HG02884 (cell line): ENCODE results near the gene SH2B2.

Experiments
- ATAC-seq: cut with Tn5 transposase; IDR thresholded peaks from one replicate; pipeline ENCODE4 v1.9.1; 2021; ENCODE audit warnings: mild to moderate bottlenecking, moderate library complexity; ENCODE audit not compliant: unreplicated experiment

Gene SH2B2

GRCh38 chr7:102286237-102287110 lies at the start of gene SH2B2:
TSS of gene SH2B2 (plus strand) at chr7:102286868. CDS start at chr7:102300551, 13,683 bp downstream.
- no peak for ATAC-seq

GRCh38 chr7:102239206-102239820 lies 47.4 kb upstream of the SH2B2 start:
- ATAC-seq: no peak

GRCh38 chr7:102241431-102241830 lies 45.2 kb upstream of the SH2B2 start:
- ATAC-seq: no peak

- no peak for ATAC-seq
These were observed 42.1 kb upstream of the SH2B2 start for GRCh38 chr7:102244601-102245000.

GRCh38 chr7:102248081-102248455 lies 38.6 kb upstream of the SH2B2 start:
- no peak for ATAC-seq

GRCh38 chr7:102248456-102249395 lies 37.9 kb upstream of the SH2B2 start:
- no peak for ATAC-seq

GRCh38 chr7:102251531-102252365 lies 34.9 kb upstream of the SH2B2 start:
- ATAC-seq: no peak

- no peak for ATAC-seq
These were observed 34.2 kb upstream of the SH2B2 start for GRCh38 chr7:102252366-102252982.

GRCh38 chr7:102253066-102253972 lies 33.3 kb upstream of the SH2B2 start:
- no peak for ATAC-seq

GRCh38 chr7:102253973-102254370 lies 32.7 kb upstream of the SH2B2 start:
- ATAC-seq: no peak

GRCh38 chr7:102254521-102254920 lies 32.1 kb upstream of the SH2B2 start:
- no peak for ATAC-seq

- ATAC-seq: no peak
These were observed 31.2 kb upstream of the SH2B2 start for GRCh38 chr7:102255501-102255900.

GRCh38 chr7:102255916-102256315 lies 30.8 kb upstream of the SH2B2 start:
- no peak for ATAC-seq

- no peak for ATAC-seq
These were observed 28.5 kb upstream of the SH2B2 start for GRCh38 chr7:102258073-102258748.

GRCh38 chr7:102258749-102259107 lies 27.9 kb upstream of the SH2B2 start:
- no peak for ATAC-seq

- no peak for ATAC-seq
These were observed 25.8 kb upstream of the SH2B2 start for GRCh38 chr7:102260856-102261255.

- ATAC-seq: no peak
These were observed 25.2 kb upstream of the SH2B2 start for GRCh38 chr7:102261451-102261850.

- no peak for ATAC-seq
These were observed 24.1 kb upstream of the SH2B2 start for GRCh38 chr7:102262546-102262945.
